Esophagus squamous epithelium (tissue), 4 donors: Measurements from ENCODE around the gene TCN2.

Source experiments
- CTCF ChIP-seq, 6 experiments: fragments of 450-650 bp in 4 of 6; fragments of 200-600 bp in 2 of 6; sonication (generic) in 2 of 6; IDR thresholded peaks; one replicate each; pipeline ENCODE4 v1.5.1; 2016 to 2019; ENCODE audit warnings: antibody characterized with exemption in 6 of 6, mild to moderate bottlenecking in 4 of 6, moderate library complexity in 4 of 6
- POLR2A ChIP-seq, 4 donors: fragments of 450-650 bp; IDR thresholded peaks; one replicate each; pipeline ENCODE4 v1.6.1; 2017; ENCODE audit warnings: antibody characterized with exemption in 4 of 4, mild to moderate bottlenecking in 4 of 4, moderate library complexity in 3 of 4

- TF ChIP-seq CTCF (IDR thresholded peaks at IDR 0.05) (no peak), POLR2A (IDR thresholded peaks at IDR 0.05) (no peak)
Observed at GRCh38 chr22:30612789-30613188, 5.8 kb downstream of the TCN2 start.
